ENCODE data around the gene NOTCH3. TPM values are rescaled to one million over a fixed set of nuclear protein-coding genes. Genes with fewer than 3 reads are reported as not detected.

NOTCH3 gene
- total and polyA plus RNA-seq, 2 donors from 2014 or later, result 15.1 to 92.3 TPM

DNA sequence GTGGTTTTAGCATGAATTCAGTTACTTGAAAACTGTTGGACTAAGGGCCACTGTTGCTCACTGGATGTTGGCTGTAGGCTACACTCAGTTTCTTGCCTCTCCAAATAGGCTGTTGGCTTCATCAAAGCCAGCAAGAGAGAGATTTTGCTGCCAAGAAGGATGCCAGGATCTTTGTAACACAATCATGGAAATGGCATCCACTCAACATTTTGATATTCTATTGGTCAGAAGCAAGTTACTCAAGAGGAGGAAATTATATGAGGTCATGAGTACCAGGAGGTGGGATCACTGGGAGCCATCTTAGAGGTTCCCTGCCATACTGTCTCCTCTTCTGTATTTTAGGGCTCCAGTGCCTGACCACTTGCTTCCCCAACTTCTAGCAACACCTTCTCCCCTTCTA is 63.0 kb downstream of the NOTCH3 start:
- Histone ChIP-seq H3K27me3 (ENCODE audit: control insufficient read depth, insufficient read depth, low read length) (no peaks in the 10 kb centered on the region), H3K27ac (ENCODE audit: low read depth in 2 of 2, low read length in 2 of 2) (no peak overlapping the region), H3K4me1 (ENCODE audit: control insufficient read depth in 2 of 3, insufficient read depth in 2 of 3, low read depth in 1 of 3, low read length in 3 of 3) (no peaks in the 10 kb centered on the region), H3K4me3 (ENCODE audit: low read length in 3 of 3) (no peak overlapping the region), H3K9ac (ENCODE audit: low read length in 3 of 3) (no peak overlapping the region), H3K36me3 (ENCODE audit: control insufficient read depth in 2 of 3, insufficient read depth in 3 of 3, low read length in 3 of 3) (no peaks in the 10 kb centered on the region), H3K9me3 (ENCODE audit: control insufficient read depth in 2 of 3, insufficient read depth in 1 of 3, low read length in 3 of 3) (peaks cover 0 to 9% (median 0%) of the 10 kb centered on the region in 3 donors)
- TF ChIP-seq, protein P1, sequence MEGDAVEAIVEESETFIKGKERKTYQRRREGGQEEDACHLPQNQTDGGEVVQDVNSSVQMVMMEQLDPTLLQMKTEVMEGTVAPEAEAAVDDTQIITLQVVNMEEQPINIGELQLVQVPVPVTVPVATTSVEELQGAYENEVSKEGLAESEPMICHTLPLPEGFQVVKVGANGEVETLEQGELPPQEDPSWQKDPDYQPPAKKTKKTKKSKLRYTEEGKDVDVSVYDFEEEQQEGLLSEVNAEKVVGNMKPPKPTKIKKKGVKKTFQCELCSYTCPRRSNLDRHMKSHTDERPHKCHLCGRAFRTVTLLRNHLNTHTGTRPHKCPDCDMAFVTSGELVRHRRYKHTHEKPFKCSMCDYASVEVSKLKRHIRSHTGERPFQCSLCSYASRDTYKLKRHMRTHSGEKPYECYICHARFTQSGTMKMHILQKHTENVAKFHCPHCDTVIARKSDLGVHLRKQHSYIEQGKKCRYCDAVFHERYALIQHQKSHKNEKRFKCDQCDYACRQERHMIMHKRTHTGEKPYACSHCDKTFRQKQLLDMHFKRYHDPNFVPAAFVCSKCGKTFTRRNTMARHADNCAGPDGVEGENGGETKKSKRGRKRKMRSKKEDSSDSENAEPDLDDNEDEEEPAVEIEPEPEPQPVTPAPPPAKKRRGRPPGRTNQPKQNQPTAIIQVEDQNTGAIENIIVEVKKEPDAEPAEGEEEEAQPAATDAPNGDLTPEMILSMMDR (IDR thresholded peaks at IDR 0.05; ENCODE audit: borderline replicate concordance, extremely low read depth, insufficient read depth), result no peak
- no peak for DNase-seq
- intact Hi-C loops (cut with DNase I), result no loop called here
- FAIRE-seq, result no peak

DNA sequence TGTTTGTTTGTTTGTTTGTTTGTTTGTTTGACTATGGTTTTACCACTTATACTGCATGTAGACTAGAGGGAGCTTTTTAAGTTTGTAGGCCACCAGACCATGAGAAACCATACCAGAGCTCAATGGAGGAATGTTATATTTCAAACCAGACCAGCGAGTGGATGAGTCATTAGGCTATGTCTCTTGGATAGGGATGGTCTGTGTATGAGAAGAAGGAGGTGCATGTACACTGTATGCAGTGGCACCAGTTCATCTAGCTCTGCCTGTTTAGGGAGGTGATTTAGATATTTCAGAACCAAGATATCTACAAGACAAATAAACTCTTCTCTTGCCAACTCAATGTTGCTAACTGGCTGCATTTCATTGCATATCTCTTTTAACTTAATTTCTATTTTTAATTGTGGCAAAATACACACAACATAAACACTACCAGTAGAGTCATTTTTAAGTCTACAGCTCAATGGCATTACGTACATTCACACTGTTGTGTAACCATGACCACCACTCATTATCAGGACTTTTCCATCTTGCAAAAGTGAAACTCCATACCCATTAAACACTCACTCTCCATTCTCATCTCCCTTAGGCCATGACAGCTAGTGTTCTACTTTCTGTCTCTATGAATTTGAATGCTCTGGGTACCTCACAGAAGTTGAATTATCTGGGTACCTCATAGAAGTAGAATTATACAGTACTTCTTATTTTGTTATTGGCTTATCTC is 64.4 kb downstream of the NOTCH3 start:
- no peak overlapping the region for H3K9ac ChIP-seq (ENCODE audit: low read length in 3 of 3)
- no peaks in the 10 kb centered on the region for H3K36me3 ChIP-seq (ENCODE audit: control insufficient read depth in 2 of 3, insufficient read depth in 3 of 3, low read length in 3 of 3)
- no peaks in the 10 kb centered on the region for H3K4me1 ChIP-seq (ENCODE audit: control insufficient read depth in 2 of 3, insufficient read depth in 2 of 3, low read depth in 1 of 3, low read length in 3 of 3)
- intact Hi-C loops (cut with DNase I), result no loop called here
- no peaks in the 10 kb centered on the region for H3K27me3 ChIP-seq (ENCODE audit: control insufficient read depth, insufficient read depth, low read length)
- H3K9me3 ChIP-seq (ENCODE audit: control insufficient read depth in 2 of 3, insufficient read depth in 1 of 3, low read length in 3 of 3), result peaks cover 0 to 9% (median 0%) of the 10 kb centered on the region in 3 donors
- H3K4me3 ChIP-seq (ENCODE audit: low read length in 3 of 3), result no peak overlapping the region
- FAIRE-seq (no peak), DNase-seq (no peak)
- TF ChIP-seq, protein P1 (IDR thresholded peaks at IDR 0.05; ENCODE audit: borderline replicate concordance, extremely low read depth, insufficient read depth), result no peak
- H3K27ac ChIP-seq (ENCODE audit: low read depth in 2 of 2, low read length in 2 of 2), result no peak overlapping the region

DNA sequence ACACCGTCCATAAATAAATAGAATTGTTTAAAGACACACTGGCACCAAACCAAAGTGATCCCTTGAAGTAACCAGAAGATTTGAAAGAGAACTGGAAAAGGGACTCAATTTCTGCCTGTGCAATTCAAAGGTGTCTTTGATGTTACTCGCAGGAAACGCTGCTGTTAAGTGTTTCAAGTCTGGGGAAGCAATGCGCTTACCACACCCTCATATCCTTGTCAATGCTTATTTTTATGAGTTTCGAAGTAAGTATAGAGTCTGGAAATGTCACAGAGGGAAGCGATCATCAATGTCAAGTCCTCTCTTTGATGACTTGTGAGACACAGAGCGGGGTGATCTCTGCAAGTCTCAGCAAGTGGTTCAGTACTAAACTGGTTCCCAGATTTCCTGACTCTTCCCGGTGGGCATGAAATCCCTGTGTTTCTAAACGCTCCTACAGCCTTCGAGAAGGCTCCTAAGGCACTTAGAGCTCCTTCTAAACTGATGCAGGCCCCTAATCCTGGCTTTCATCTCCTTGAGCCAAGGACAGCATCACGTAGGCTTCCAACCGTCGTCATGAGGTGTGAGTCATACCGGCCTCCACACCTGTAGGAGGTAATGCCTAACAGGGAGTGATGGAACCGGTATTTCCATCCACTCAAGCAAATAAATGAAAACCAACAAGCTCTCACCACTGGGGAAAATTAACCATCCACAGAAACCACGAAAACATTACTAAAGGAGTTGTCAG is 70.8 kb downstream of the NOTCH3 start:
- TF ChIP-seq, protein P1 (IDR thresholded peaks at IDR 0.05; ENCODE audit: borderline replicate concordance, extremely low read depth, insufficient read depth), result no peak
- Histone ChIP-seq H3K9ac (ENCODE audit: low read length in 3 of 3) (no peak overlapping the region), H3K9me3 (ENCODE audit: control insufficient read depth in 2 of 3, insufficient read depth in 1 of 3, low read length in 3 of 3) (no peaks in the 10 kb centered on the region), H3K4me1 (ENCODE audit: control insufficient read depth in 2 of 3, insufficient read depth in 2 of 3, low read depth in 1 of 3, low read length in 3 of 3) (no peaks in the 10 kb centered on the region), H3K27me3 (ENCODE audit: control insufficient read depth, insufficient read depth, low read length) (no peaks in the 10 kb centered on the region), H3K36me3 (ENCODE audit: control insufficient read depth in 2 of 3, insufficient read depth in 3 of 3, low read length in 3 of 3) (no peaks in the 10 kb centered on the region), H3K4me3 (ENCODE audit: low read length in 3 of 3) (no peak overlapping the region), H3K27ac (ENCODE audit: low read depth in 2 of 2, low read length in 2 of 2) (no peak overlapping the region)
- FAIRE-seq, result no peak
- DNase-seq, result peak in 1 of 5 donors; percentile 40
- intact Hi-C loops (cut with DNase I), result no loop called here

Data from kidney (tissue), 14 donors.